GM12865 (cell line): ENCODE results near the gene PGAP6.
A peak's percentile ranks its signal among the peaks of the same experiment; 100 is the strongest.

Experiments used
- DNase-seq: peaks from one replicate; pipeline ENCODE4 v3.0.0; 2010; ENCODE audit warnings: low read depth
- H3K4me3 ChIP-seq: 2 replicates; pipeline ENCODE4 v1.5.1; 2011; ENCODE audit warnings: mild to moderate bottlenecking, low read depth, low read length, control low read depth
- TF ChIP-seq, protein P1 (sequence below): IDR thresholded peaks from 2 replicates; pipeline ENCODE4 v1.5.1; 2011; ENCODE audit warnings: low read length, control low read depth, low read depth, inconsistent platforms; ENCODE audit not compliant: insufficient read depth; ENCODE audit errors: missing control alignments

PGAP6 gene

GRCh38 chr16:410516-411178, 28.9 kb upstream of the PGAP6 start:
- TF ChIP-seq, protein P1, sequence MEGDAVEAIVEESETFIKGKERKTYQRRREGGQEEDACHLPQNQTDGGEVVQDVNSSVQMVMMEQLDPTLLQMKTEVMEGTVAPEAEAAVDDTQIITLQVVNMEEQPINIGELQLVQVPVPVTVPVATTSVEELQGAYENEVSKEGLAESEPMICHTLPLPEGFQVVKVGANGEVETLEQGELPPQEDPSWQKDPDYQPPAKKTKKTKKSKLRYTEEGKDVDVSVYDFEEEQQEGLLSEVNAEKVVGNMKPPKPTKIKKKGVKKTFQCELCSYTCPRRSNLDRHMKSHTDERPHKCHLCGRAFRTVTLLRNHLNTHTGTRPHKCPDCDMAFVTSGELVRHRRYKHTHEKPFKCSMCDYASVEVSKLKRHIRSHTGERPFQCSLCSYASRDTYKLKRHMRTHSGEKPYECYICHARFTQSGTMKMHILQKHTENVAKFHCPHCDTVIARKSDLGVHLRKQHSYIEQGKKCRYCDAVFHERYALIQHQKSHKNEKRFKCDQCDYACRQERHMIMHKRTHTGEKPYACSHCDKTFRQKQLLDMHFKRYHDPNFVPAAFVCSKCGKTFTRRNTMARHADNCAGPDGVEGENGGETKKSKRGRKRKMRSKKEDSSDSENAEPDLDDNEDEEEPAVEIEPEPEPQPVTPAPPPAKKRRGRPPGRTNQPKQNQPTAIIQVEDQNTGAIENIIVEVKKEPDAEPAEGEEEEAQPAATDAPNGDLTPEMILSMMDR = no peak
- DNase-seq = no peak
- no peak overlapping the region for H3K4me3 ChIP-seq

- H3K4me3 ChIP-seq = no peak overlapping the region
- TF ChIP-seq, protein P1 = no peak
- DNase-seq = no peak
Observed at GRCh38 chr16:407253-407652, 25.5 kb upstream of the PGAP6 start.

GRCh38 chr16:405548-406506, 24.0 kb upstream of the PGAP6 start:
- DNase-seq = no peak
- H3K4me3 ChIP-seq = no peak overlapping the region
- TF ChIP-seq, protein P1 = no peak

- H3K4me3 ChIP-seq = no peak overlapping the region
- no peak for DNase-seq
- TF ChIP-seq, protein P1 = no peak
Observed at GRCh38 chr16:404971-405486, 23.3 kb upstream of the PGAP6 start.

GRCh38 chr16:401468-402348, 19.9 kb upstream of the PGAP6 start, which contains the start of gene DECR2:
Gene DECR2, plus strand, starts transcription at chr16:401885. Its CDS starts 79 bp downstream, at chr16:401964.
- peak; percentile 96 for DNase-seq
- H3K4me3 ChIP-seq = peak within 1 kb of the TSS; percentile 95
- TF ChIP-seq, protein P1 = peak; percentile 56

- H3K4me3 ChIP-seq = peak overlapping the region; percentile 95
Observed at GRCh38 chr16:400061-400591, 18.3 kb upstream of the PGAP6 start.

More at GRCh38 chr16:400061-400591, 18.3 kb upstream of the PGAP6 start:
- TF ChIP-seq, protein P1 = no peak
- DNase-seq = no peak
